ENCODE data around the gene CORO1C.
A peak's percentile ranks its signal among the peaks of the same experiment; 100 is the strongest.
"Not testable (repeated sequence)": the region's sequence is repeated elsewhere in the genome, so short reads cannot be mapped to it uniquely, and the experiment has no call there.

The CORO1C gene

GRCh38 chr12:108731105-108731865 is at the start of gene CORO1C:
CORO1C (minus strand) TSS chr12:108731518; CDS start chr12:108701318, 30,200 bp downstream.
- DNase-seq, result peak; percentile 92

DNA sequence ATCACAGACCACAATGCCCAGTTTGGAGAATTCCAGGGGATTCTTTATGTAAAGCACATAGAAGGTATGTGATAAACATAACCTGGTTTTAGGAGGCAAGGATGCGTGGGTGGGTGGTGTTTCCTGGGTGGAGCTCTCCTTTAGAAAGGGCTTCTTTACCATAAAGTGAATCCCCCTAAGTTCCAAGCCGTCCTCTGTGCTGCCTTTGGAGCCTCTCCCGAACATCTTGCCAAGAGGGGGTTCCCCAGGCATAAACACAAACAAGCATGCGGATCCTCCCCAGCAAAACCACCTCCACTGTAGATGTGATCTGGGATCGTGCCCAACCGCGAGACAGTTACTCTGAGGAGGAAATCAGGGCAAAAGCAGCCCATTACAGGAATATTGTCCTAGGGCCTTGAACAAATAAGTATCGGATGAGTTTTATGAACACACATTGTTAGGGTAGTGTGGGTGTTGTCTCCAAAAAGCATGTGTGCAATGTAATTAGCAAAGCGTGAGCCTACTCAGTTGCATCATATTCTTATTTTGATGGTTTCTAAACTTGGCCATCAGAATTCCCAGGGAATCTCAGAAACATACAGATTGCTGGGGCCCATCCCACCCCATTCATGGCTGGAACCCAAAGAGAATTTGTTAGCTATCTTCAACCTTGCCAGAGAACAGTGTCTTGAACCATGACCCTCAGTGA is 48.8 kb upstream of the CORO1C start:
- no peak for DNase-seq

- no peak for DNase-seq
Measured at GRCh38 chr12:108778053-108778452, 46.7 kb upstream of the CORO1C start.

DNA sequence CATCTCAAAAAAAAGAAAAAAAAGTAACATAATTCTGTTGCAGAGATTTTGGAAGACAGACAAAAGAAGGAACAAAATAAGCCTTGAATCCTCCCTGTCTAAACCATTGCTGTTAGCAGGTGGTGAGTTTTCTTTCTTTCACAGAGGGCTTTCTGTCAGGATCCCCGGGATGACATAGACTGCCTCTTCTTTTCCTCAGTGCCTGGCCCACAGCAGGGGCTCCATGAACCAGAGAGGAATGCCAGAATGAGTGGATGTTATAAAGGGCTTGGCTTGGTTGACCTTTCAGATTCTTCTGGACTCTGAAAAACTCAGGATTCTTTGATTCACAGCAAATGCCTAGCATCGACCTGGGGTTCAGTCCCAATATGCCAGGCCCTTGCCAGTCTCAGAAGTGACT is 45.8 kb upstream of the CORO1C start:
- no peak for DNase-seq

- DNase-seq, result no peak
Measured at GRCh38 chr12:108773798-108774788, 42.8 kb upstream of the CORO1C start.

GRCh38 chr12:108772891-108773797 is 41.8 kb upstream of the CORO1C start:
- no peak for DNase-seq

DNA sequence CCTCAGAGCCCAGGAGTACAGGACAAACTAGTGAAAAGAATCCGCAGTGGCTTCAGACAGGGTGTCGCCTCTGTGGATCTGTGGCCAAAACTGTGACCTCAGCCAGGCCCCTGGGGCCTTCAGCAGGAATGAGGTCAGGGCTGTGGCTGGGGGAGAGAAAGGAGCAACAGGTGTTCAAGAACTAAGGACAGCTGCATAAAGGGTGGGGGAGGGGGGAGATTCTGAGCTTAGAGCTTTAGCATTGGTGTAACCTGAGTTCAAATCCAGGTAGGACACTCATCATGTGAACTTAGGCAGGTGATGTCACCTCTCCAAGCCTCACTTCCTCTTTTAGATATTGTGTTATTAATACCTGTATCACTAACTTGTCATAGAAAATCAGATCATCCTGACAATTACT is 40.9 kb upstream of the CORO1C start:
- DNase-seq, result no peak

- not testable (repeated sequence) for DNase-seq
Measured at GRCh38 chr12:108771835-108772234, 40.5 kb upstream of the CORO1C start.

GRCh38 chr12:108770963-108771362 is 39.6 kb upstream of the CORO1C start:
- no peak for DNase-seq

DNA sequence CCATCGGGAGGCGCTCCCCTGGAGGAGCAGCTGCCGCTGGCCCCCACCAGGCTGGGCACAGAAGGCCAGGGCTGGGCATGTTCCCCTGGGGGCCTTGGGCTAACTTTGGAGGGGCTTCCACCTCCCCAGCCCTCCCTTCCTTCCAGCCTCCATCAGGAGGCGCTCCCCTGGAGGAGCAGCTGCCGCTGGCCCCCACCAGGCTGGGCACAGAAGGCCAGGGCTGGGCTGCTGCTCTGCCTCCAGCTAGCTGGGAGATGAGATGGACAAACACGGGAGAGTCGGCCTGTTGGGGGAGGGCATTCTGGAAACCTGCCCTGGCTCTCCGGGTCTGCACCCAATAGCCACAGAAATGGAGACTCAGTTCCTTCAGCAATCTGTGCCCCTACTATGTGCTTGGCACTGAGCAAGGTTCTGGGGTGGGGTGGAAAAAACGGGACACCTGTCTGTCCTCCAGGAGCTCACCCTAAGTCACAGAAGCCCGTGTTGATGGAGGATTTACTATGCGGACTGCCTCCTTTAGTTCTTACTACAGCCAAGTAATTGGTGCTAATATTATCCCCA is 39.0 kb upstream of the CORO1C start:
- DNase-seq, result no peak

GRCh38 chr12:108768591-108769500 is 37.5 kb upstream of the CORO1C start:
- DNase-seq, result peak; percentile 3

GRCh38 chr12:108766294-108766693 is 35.0 kb upstream of the CORO1C start:
- no peak for DNase-seq

DNA sequence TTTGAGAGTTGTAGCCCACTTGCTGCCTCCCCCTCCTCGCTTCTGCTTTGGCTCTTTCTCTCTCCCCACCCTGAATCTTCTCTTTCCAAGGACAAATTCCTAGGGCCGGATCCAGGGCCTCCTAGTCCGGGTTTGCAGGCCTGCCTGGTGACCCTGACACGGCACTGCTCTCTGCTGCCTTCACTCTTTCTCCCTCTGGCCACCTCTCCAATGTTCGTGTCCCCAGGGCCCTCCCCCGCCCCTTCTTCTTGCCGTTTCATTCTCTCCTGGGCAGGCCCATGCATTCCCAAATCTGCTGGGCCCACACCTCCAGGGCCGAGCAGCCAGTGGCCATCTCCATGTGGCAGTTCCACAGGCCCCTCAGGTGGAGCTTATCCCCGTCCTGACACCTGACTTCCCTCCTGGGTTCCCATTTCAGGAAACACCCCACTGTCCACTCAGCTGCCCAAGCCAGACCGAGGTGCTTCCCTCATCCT is 34.0 kb upstream of the CORO1C start:
- no peak for DNase-seq

GRCh38 chr12:108764540-108765288 is 33.4 kb upstream of the CORO1C start:
- DNase-seq, result no peak

DNA sequence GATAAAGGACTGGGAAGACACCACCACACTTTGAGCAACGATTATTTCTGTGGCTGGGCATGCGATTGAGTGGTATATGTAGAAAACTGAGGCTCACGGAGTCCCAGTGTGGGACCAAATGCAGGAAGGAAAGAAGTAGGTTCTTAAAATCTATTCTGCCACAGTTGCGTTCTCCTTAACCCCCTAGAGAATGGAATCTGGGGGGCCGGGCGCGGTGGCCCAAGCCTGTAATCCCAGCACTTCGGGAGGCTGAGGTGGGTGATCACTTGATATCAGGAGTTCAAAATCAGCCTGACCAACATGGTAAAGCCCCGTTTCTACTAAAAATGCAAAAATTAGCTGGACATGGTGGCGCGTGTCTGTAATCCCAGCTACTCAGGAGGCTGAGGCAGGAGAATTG is 29.9 kb upstream of the CORO1C start:
- DNase-seq, result no peak

DNA sequence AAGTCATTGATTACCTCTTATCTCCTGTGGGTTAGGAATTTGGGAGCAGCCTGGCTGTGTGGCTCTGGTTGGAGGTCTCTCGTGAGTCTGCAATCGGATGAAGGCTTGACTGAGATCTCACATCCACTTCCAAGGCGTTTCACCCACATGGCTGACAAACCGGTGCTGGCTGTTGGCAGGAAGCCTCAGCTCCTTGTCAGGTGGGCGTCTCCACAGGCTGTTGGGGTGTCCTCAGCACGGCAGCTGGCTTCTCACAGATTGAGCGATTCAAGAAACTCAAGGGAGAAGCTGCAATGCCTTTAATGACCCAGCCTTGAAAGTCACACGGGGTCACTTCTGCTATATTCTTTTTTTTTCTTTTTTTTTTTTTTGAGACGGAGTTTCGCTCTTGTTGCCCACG is 28.6 kb upstream of the CORO1C start:
- DNase-seq, result no peak

- no peak for DNase-seq
Measured at GRCh38 chr12:108757856-108758255, 26.5 kb upstream of the CORO1C start.

DNA sequence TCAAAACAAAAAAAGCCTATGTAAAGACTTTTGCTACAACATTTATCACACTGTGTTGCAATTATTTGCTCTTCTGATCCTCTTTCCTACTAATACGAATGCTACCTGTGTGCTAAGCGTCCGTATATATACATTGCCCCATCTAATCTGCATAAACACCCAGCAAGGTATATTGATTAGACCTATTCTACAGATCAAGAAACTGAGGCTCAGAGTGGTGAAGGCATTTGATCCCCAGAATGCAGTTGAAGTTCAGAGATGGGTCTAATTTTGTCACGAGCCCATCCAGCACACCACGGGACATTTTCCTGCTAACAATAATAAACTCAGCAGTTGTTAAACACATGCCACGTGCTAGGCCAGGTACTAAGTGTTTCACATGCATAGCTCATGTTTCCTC is 25.1 kb upstream of the CORO1C start:
- no peak for DNase-seq

DNA sequence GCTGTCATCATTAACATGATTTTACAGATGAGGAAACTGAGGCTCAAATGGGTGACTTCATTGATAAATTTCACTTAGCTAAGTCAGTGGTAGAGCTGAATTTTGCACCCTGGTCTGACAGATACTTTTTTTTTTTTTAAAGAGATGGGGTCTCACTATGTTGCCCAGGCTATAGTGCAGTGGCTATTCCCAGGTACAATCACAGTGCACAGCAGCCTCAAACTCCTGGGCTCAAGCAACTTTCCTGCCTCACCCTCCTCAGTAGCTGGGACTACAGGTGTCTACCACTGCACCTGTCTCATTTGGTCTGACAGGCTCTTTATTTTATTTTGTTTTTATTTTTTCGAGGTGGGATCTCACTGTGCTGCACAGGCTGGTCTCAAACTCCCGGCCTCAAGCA is 24.2 kb upstream of the CORO1C start:
- DNase-seq, result no peak

GRCh38 chr12:108753976-108754375 is 22.7 kb upstream of the CORO1C start:
- DNase-seq, result no peak

Measured in activated naive CD4-positive, alpha-beta T cell treated with Interleukin-2 at 50 U/mL for 16 hours (primary cell).